AG20443 (cell line): ENCODE measurements around the gene ZNF75A.

ENCODE experiments used
- DNase-seq: peaks from one replicate; pipeline ENCODE4 v3.0.0; 2012; ENCODE audit warnings: low spot score, mixed read lengths

ZNF75A gene

GRCh38 chr16:3289998-3290673 is 15.2 kb upstream of the ZNF75A start:
- no peak for DNase-seq

- DNase-seq: no peak
Observed at GRCh38 chr16:3292604-3293003, 12.7 kb upstream of the ZNF75A start.

- no peak for DNase-seq
Observed at GRCh38 chr16:3295209-3295608, 10.1 kb upstream of the ZNF75A start.

- DNase-seq: no peak
Observed at GRCh38 chr16:3295783-3296182, 9.5 kb upstream of the ZNF75A start.

GRCh38 chr16:3304370-3304769 is 927 bp upstream of the ZNF75A start:
- no peak for DNase-seq

GRCh38 chr16:3306078-3306477 is 781 bp downstream of the ZNF75A start:
- DNase-seq: no peak

- DNase-seq: no peak
Observed at GRCh38 chr16:3311496-3311895, 6.2 kb downstream of the ZNF75A start.

GRCh38 chr16:3317315-3317999 is 12.2 kb downstream of the ZNF75A start:
- no peak for DNase-seq

GRCh38 chr16:3321816-3322215 is 16.5 kb downstream of the ZNF75A start:
- DNase-seq: no peak

GRCh38 chr16:3327514-3327913 is 22.2 kb downstream of the ZNF75A start:
- DNase-seq: no peak

- DNase-seq: no peak
Observed at GRCh38 chr16:3328104-3328503, 22.8 kb downstream of the ZNF75A start.

- DNase-seq: no peak
Observed at GRCh38 chr16:3328643-3329042, 23.3 kb downstream of the ZNF75A start.

- no peak for DNase-seq
Observed at GRCh38 chr16:3346041-3346440, 40.7 kb downstream of the ZNF75A start.

GRCh38 chr16:3347586-3347985 is 42.3 kb downstream of the ZNF75A start:
- DNase-seq: no peak

- DNase-seq: no peak
Observed at GRCh38 chr16:3348547-3349167, 43.4 kb downstream of the ZNF75A start.

GRCh38 chr16:3349175-3349574 is 43.9 kb downstream of the ZNF75A start:
- DNase-seq: no peak

GRCh38 chr16:3355589-3355988 is 50.3 kb downstream of the ZNF75A start, which contains the start of gene OR2C1:
TSS of gene OR2C1 (plus strand) at chr16:3355889. CDS start at chr16:3355941, 52 bp downstream.
- no peak for DNase-seq

GRCh38 chr16:3356118-3356517 is 50.8 kb downstream of the ZNF75A start:
- DNase-seq: no peak

- no peak for DNase-seq
Observed at GRCh38 chr16:3358871-3359270, 53.6 kb downstream of the ZNF75A start.

- no peak for DNase-seq
Observed at GRCh38 chr16:3362931-3363330, 57.6 kb downstream of the ZNF75A start.

- no peak for DNase-seq
Observed at GRCh38 chr16:3363793-3364192, 58.5 kb downstream of the ZNF75A start.

GRCh38 chr16:3364774-3365427 is 59.6 kb downstream of the ZNF75A start:
- peak; percentile 94 for DNase-seq
